GM23338 (cell line): ENCODE measurements around the gene FIGN. TPM values are rescaled to one million over a fixed set of nuclear protein-coding genes. Genes with fewer than 3 reads are reported as not detected.
A peak's percentile ranks its signal among the peaks of the same experiment; 100 is the strongest.

Experiments used
- ATAC-seq: fragments of 200-7000 bp; cut with Tn5 transposase; 3 replicates; pipeline ENCODE4 v1.9.1; 2020
- DNase-seq: peaks from one replicate; pipeline ENCODE4 v3.0.0-alpha.2; 2015; ENCODE audit warnings: low spot score
- H2AFZ ChIP-seq: fragments of 200-600 bp; sonication (generic); 2 replicates; pipeline ENCODE4 v1.8.0; 2016; ENCODE audit warnings: antibody characterized with exemption, mild to moderate bottlenecking, moderate library complexity
- H3F3A ChIP-seq: fragments of 200-600 bp; sonication (generic); replicated peaks from 2 replicates; pipeline ENCODE4 v1.8.0; 2017; ENCODE audit warnings: antibody characterized with exemption, mixed run types, low read depth
- H3K27ac ChIP-seq: fragments of 200-600 bp; sonication (generic); 2 replicates; pipeline ENCODE4 v1.6.1; 2016; ENCODE audit warnings: low read depth
- H3K27me3 ChIP-seq: fragments of 200-600 bp; sonication (generic); 2 replicates; pipeline ENCODE4 v1.8.0; 2016; ENCODE audit warnings: mild to moderate bottlenecking, mixed run types, moderate library complexity; ENCODE audit not compliant: insufficient read depth
- H3K36me3 ChIP-seq: fragments of 200-600 bp; sonication (generic); 2 replicates; pipeline ENCODE4 v1.8.0; 2016; ENCODE audit warnings: mild to moderate bottlenecking; ENCODE audit not compliant: insufficient read depth
- H3K4me1 ChIP-seq: fragments of 200-600 bp; sonication (generic); 2 replicates; pipeline ENCODE4 v1.8.0; 2016; ENCODE audit warnings: mild to moderate bottlenecking, moderate library complexity; ENCODE audit not compliant: insufficient read depth
- H3K4me2 ChIP-seq: fragments of 200-600 bp; sonication (generic); 2 replicates; pipeline ENCODE4 v1.7.1; 2017; ENCODE audit warnings: mixed run types
- H3K4me3 ChIP-seq: fragments of 200-600 bp; sonication (generic); 2 replicates; pipeline ENCODE4 v1.6.1; 2016; ENCODE audit warnings: mixed run types
- H3K79me2 ChIP-seq: fragments of 200-600 bp; sonication (generic); replicated peaks from 2 replicates; pipeline ENCODE4 v1.8.0; 2017; ENCODE audit warnings: mild to moderate bottlenecking; ENCODE audit not compliant: insufficient read depth
- H3K9me2 ChIP-seq: fragments of 200-600 bp; sonication (generic); 2 replicates; pipeline ENCODE4 v1.8.0; 2017; ENCODE audit not compliant: insufficient read depth
- H4K20me1 ChIP-seq: fragments of 200-600 bp; sonication (generic); replicated peaks from 2 replicates; pipeline ENCODE4 v1.8.0; 2017; ENCODE audit warnings: mild to moderate bottlenecking; ENCODE audit not compliant: insufficient read depth
- H3K27ac Mint-ChIP-seq: 2 replicates; pipeline ENCODE4 v1.8.0; 2020; ENCODE audit warnings: inconsistent platforms, mild to moderate bottlenecking, moderate library complexity, mixed read lengths
- H3K27me3 Mint-ChIP-seq: 3 replicates; pipeline ENCODE4 v1.8.0; 2022; ENCODE audit warnings: low read depth, mild to moderate bottlenecking, moderate library complexity, mixed read lengths, inconsistent platforms; ENCODE audit not compliant: insufficient read depth, poor library complexity
- H3K36me3 Mint-ChIP-seq: 3 replicates; pipeline ENCODE4 v1.8.0; 2021; ENCODE audit warnings: low read depth, mild to moderate bottlenecking, inconsistent platforms, moderate library complexity, mixed read lengths
- H3K4me1 Mint-ChIP-seq: 3 replicates; pipeline ENCODE4 v1.8.0; 2020; ENCODE audit warnings: mild to moderate bottlenecking, inconsistent platforms, mixed read lengths
- H3K4me3 Mint-ChIP-seq: 3 replicates; pipeline ENCODE4 v1.8.0; 2021; ENCODE audit warnings: moderate library complexity, mild to moderate bottlenecking, inconsistent platforms, mixed read lengths
- H3K9me3 Mint-ChIP-seq: 3 replicates; pipeline ENCODE4 v1.8.0; 2020; ENCODE audit warnings: moderate library complexity, mild to moderate bottlenecking, inconsistent platforms, mixed read lengths
- CREB1 ChIP-seq: fragments of 250-450 bp; sonication (Bioruptor Pico); IDR thresholded peaks from 2 replicates; pipeline ENCODE4 v1.5.0; 2020; ENCODE audit warnings: low read depth, mild to moderate bottlenecking, moderate library complexity
- EZH2 ChIP-seq: fragments of 200-600 bp; sonication (generic); IDR thresholded peaks from one replicate; pipeline ENCODE4 v1.8.0; 2017; ENCODE audit warnings: antibody characterized with exemption, mild to moderate bottlenecking, low read depth; ENCODE audit not compliant: unreplicated experiment
- EZH2phosphoT487 ChIP-seq: fragments of 200-600 bp; sonication (generic); IDR thresholded peaks from one replicate; pipeline ENCODE4 v1.8.1; 2018; ENCODE audit warnings: antibody characterized with exemption; ENCODE audit not compliant: unreplicated experiment
- JUNB ChIP-seq: IDR thresholded peaks from one replicate; pipeline ENCODE4 v1.6.1; 2016; ENCODE audit warnings: antibody characterized with exemption; ENCODE audit not compliant: unreplicated experiment
- NANOG ChIP-seq: IDR thresholded peaks from 2 replicates; pipeline ENCODE4 v1.6.1; 2016; ENCODE audit warnings: antibody characterized with exemption, borderline replicate concordance
- POLR2AphosphoS5 ChIP-seq: IDR thresholded peaks from 2 replicates; pipeline ENCODE4 v1.6.1; 2016; ENCODE audit warnings: antibody characterized with exemption, low read depth
- STAT1 ChIP-seq: IDR thresholded peaks from one replicate; pipeline ENCODE4 v1.6.1; 2016; ENCODE audit warnings: antibody characterized with exemption; ENCODE audit not compliant: unreplicated experiment
- ZNF114 ChIP-seq: fragments of 250-450 bp; sonication (Bioruptor Pico); IDR thresholded peaks from 2 replicates; pipeline ENCODE4 v1.5.0; 2020; ENCODE audit warnings: mild to moderate bottlenecking, moderate library complexity
- ZNF331 ChIP-seq: fragments of 250-450 bp; sonication (Bioruptor Pico); IDR thresholded peaks from 2 replicates; pipeline ENCODE4 v1.5.0; 2020; ENCODE audit warnings: low read depth, mild to moderate bottlenecking, moderate library complexity
- polyA plus RNA-seq: library from polyadenylated mRNA; unstranded; fragments of >200 nt; fragmentation: Nextera tagmentation; extraction: Ambion mirVana; gene quantifications from 2 replicates; pipeline ENCODE4 v1.2.1, GENCODE V29; 2016
- total RNA-seq: library from RNA; depleted of rRNA; stranded (reverse); fragments of >200 nt; shearing (Covaris generic); gene quantifications from 2 replicates; pipeline ENCODE4 v1.2.3, GENCODE V29; 2014
- TF ChIP-seq, protein P1 (sequence below): fragments of 250-450 bp; sonication (Bioruptor Pico); IDR thresholded peaks from 2 replicates; pipeline ENCODE4 v1.5.0; 2020; ENCODE audit warnings: mild to moderate bottlenecking, moderate library complexity
- TF ChIP-seq, protein P2 (sequence below), 2 experiments: fragments of 200-600 bp in 1 of 2; sonication (generic) in 1 of 2; conservative IDR thresholded peaks; 2 replicates each; pipeline versions ENCODE4 v1.5.1 to v1.6.1; 2016 to 2017; ENCODE audit warnings: antibody characterized with exemption in 2 of 2, low read depth in 2 of 2, mild to moderate bottlenecking in 2 of 2, moderate library complexity in 1 of 2
- TF ChIP-seq, protein P3 (sequence below): IDR thresholded peaks from 2 replicates; pipeline ENCODE4 v1.6.1; 2016; ENCODE audit warnings: antibody characterized with exemption

Gene FIGN
- total and polyA plus RNA-seq, 2 experiments from 2014 or later, result 17.2 to 23.6 TPM

DNA sequence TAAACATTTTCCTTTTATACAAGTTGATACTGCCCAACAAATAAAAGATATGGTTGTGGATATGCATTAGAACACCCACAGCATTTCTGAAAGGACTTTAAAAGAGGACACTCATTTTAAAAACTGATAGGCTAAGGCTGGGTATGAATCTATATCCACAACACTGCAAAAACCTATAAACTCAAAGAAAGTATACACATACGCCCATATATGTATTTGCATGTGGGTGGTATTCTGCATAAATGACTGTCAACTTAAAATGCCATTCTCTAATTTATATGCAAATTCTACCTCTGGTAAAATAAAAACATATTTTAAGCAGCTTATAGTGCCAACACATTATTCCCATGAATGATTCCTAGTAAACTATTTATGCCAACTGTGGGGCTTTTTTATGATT, 20.1 kb downstream of the FIGN start (continued):
- TF ChIP-seq, protein P1, sequence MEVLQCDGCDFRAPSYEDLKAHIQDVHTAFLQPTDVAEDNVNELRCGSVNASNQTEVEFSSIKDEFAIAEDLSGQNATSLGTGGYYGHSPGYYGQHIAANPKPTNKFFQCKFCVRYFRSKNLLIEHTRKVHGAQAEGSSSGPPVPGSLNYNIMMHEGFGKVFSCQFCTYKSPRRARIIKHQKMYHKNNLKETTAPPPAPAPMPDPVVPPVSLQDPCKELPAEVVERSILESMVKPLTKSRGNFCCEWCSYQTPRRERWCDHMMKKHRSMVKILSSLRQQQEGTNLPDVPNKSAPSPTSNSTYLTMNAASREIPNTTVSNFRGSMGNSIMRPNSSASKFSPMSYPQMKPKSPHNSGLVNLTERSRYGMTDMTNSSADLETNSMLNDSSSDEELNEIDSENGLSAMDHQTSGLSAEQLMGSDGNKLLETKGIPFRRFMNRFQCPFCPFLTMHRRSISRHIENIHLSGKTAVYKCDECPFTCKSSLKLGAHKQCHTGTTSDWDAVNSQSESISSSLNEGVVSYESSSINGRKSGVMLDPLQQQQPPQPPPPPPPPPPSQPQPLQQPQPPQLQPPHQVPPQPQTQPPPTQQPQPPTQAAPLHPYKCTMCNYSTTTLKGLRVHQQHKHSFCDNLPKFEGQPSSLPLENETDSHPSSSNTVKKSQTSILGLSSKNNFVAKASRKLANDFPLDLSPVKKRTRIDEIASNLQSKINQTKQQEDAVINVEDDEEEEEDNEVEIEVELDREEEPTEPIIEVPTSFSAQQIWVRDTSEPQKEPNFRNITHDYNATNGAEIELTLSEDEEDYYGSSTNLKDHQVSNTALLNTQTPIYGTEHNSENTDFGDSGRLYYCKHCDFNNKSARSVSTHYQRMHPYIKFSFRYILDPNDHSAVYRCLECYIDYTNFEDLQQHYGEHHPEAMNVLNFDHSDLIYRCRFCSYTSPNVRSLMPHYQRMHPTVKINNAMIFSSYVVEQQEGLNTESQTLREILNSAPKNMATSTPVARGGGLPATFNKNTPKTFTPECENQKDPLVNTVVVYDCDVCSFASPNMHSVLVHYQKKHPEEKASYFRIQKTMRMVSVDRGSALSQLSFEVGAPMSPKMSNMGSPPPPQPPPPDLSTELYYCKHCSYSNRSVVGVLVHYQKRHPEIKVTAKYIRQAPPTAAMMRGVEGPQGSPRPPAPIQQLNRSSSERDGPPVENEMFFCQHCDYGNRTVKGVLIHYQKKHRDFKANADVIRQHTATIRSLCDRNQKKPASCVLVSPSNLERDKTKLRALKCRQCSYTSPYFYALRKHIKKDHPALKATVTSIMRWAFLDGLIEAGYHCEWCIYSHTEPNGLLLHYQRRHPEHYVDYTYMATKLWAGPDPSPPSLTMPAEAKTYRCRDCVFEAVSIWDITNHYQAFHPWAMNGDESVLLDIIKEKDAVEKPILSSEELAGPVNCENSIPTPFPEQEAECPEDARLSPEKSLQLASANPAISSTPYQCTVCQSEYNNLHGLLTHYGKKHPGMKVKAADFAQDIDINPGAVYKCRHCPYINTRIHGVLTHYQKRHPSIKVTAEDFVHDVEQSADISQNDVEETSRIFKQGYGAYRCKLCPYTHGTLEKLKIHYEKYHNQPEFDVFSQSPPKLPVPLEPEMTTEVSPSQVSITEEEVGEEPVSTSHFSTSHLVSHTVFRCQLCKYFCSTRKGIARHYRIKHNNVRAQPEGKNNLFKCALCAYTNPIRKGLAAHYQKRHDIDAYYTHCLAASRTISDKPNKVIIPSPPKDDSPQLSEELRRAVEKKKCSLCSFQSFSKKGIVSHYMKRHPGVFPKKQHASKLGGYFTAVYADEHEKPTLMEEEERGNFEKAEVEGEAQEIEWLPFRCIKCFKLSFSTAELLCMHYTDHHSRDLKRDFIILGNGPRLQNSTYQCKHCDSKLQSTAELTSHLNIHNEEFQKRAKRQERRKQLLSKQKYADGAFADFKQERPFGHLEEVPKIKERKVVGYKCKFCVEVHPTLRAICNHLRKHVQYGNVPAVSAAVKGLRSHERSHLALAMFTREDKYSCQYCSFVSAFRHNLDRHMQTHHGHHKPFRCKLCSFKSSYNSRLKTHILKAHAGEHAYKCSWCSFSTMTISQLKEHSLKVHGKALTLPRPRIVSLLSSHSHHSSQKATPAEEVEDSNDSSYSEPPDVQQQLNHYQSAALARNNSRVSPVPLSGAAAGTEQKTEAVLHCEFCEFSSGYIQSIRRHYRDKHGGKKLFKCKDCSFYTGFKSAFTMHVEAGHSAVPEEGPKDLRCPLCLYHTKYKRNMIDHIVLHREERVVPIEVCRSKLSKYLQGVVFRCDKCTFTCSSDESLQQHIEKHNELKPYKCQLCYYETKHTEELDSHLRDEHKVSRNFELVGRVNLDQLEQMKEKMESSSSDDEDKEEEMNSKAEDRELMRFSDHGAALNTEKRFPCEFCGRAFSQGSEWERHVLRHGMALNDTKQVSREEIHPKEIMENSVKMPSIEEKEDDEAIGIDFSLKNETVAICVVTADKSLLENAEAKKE, result no peak
- TF ChIP-seq, protein P2, sequence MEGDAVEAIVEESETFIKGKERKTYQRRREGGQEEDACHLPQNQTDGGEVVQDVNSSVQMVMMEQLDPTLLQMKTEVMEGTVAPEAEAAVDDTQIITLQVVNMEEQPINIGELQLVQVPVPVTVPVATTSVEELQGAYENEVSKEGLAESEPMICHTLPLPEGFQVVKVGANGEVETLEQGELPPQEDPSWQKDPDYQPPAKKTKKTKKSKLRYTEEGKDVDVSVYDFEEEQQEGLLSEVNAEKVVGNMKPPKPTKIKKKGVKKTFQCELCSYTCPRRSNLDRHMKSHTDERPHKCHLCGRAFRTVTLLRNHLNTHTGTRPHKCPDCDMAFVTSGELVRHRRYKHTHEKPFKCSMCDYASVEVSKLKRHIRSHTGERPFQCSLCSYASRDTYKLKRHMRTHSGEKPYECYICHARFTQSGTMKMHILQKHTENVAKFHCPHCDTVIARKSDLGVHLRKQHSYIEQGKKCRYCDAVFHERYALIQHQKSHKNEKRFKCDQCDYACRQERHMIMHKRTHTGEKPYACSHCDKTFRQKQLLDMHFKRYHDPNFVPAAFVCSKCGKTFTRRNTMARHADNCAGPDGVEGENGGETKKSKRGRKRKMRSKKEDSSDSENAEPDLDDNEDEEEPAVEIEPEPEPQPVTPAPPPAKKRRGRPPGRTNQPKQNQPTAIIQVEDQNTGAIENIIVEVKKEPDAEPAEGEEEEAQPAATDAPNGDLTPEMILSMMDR (conservative IDR thresholded peaks at IDR 0.05; ENCODE audit: low read depth in 2 of 2), result no peak
- TF ChIP-seq ZNF331 (CRISPR knock-in tag), result no peak

DNA sequence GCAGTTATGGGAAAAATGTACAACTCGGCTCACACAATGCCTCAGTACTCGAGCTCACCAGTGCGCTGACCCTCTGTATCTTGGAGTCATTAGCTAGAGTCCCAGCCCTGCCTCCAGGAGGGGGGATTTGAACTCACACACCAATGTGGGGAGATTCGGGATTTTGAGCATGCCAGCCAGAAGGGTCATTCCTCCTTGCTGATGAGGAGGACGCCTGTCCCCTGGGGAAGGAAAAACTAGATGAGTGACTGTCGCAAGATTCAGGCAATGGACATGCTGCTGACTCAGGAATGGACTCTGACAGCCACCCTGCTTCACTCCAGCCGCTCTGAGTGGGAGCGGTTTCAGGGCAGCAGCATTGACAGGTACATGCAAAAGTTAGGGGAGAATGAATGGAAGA, 20.6 kb downstream of the FIGN start:
- Histone ChIP-seq H3K27ac (no peak overlapping the region), H4K20me1 (peaks cover 13% of the 10 kb centered on the region), H3K36me3 (no peaks in the 10 kb centered on the region), H3K79me2 (peaks cover 77% of the 10 kb centered on the region), H3F3A (no peaks in the 10 kb centered on the region), H2AFZ (no peak overlapping the region), H3K4me3 (no peak overlapping the region), H3K4me1 (peaks cover 75% of the 10 kb centered on the region), H3K27me3 (no peaks in the 10 kb centered on the region), H3K9me2 (no peaks in the 10 kb centered on the region), H3K4me2 (0 out of 2 replicates have a peak overlapping the region, but pooled peaks have one; percentile 33)
- DNase-seq, result peak; percentile 19
- Mint-ChIP-seq H3K9me3 (no peaks in the 10 kb centered on the region), H3K4me1 (peaks cover 58% of the 10 kb centered on the region), H3K27me3 (peaks cover 2% of the 10 kb centered on the region), H3K36me3 (no peaks in the 10 kb centered on the region), H3K27ac (peak overlapping the region; percentile 2; the same call in 1 of the 2 replicates), H3K4me3 (no peak overlapping the region)
- peak; percentile 40 for ATAC-seq
- no peak for TF ChIP-seq EZH2
- no peak for TF ChIP-seq ZNF114 (CRISPR knock-in tag)
- TF ChIP-seq, protein P3, sequence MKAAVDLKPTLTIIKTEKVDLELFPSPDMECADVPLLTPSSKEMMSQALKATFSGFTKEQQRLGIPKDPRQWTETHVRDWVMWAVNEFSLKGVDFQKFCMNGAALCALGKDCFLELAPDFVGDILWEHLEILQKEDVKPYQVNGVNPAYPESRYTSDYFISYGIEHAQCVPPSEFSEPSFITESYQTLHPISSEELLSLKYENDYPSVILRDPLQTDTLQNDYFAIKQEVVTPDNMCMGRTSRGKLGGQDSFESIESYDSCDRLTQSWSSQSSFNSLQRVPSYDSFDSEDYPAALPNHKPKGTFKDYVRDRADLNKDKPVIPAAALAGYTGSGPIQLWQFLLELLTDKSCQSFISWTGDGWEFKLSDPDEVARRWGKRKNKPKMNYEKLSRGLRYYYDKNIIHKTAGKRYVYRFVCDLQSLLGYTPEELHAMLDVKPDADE, result no peak
- no peak for TF ChIP-seq ZNF331 (CRISPR knock-in tag)
- TF ChIP-seq POLR2AphosphoS5, result no peak
- TF ChIP-seq JUNB, result no peak
- no peak for TF ChIP-seq NANOG
- no peak for TF ChIP-seq STAT1
- TF ChIP-seq CREB1, result no peak
- TF ChIP-seq, protein P2 (conservative IDR thresholded peaks at IDR 0.05; ENCODE audit: low read depth in 2 of 2), result no peak
- TF ChIP-seq EZH2phosphoT487, result no peak
